Measurements from ENCODE around the gene REG4. TPM values are rescaled to one million over a fixed set of nuclear protein-coding genes. Genes with fewer than 3 reads are reported as not detected.

REG4 gene
- total RNA-seq, 1 experiment from 2014 or later: not detected

DNA sequence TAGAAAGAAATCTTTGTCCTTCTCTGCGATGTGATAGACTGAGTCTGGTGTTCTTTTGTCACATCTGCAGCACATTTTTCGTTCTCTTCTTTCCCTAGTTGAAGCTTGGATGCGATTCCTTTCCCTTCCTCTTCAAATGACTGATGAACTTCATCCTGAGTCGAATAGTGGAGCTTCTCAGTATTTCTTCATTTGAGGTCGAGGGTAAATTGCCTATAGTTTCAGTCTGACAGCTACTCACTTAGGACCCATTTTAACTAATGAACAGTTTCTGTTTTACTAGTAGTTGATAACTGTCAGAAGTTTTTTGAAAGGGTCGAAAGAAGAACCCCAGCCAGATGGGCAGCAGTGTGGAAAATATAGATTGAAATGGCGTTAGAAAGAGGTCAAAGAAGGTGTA, 4.7 kb upstream of the REG4 start:
- TF ChIP-seq, protein P1, sequence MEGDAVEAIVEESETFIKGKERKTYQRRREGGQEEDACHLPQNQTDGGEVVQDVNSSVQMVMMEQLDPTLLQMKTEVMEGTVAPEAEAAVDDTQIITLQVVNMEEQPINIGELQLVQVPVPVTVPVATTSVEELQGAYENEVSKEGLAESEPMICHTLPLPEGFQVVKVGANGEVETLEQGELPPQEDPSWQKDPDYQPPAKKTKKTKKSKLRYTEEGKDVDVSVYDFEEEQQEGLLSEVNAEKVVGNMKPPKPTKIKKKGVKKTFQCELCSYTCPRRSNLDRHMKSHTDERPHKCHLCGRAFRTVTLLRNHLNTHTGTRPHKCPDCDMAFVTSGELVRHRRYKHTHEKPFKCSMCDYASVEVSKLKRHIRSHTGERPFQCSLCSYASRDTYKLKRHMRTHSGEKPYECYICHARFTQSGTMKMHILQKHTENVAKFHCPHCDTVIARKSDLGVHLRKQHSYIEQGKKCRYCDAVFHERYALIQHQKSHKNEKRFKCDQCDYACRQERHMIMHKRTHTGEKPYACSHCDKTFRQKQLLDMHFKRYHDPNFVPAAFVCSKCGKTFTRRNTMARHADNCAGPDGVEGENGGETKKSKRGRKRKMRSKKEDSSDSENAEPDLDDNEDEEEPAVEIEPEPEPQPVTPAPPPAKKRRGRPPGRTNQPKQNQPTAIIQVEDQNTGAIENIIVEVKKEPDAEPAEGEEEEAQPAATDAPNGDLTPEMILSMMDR (IDR thresholded peaks at IDR 0.05; ENCODE audit: unreplicated experiment): no peak
- no peaks in the 10 kb centered on the region for H3K9me3 Mint-ChIP-seq (ENCODE audit: unreplicated experiment)
- no peaks in the 10 kb centered on the region for H3K36me3 Mint-ChIP-seq (ENCODE audit: insufficient read depth, unreplicated experiment)
- DNase-seq (ENCODE audit: unreplicated experiment): no peak
- no peak overlapping the region for H3K27ac Mint-ChIP-seq (ENCODE audit: low read depth, unreplicated experiment)
- CTCF ChIA-PET: interaction anchor here (0.8 kb wide), 1 partner anchor 72 kb away, joined by 4 read pairs; no protein-coding TSS in a partner anchor
- no TSS peak for BruUV-seq (replicated peaks)
- H3K4me3 Mint-ChIP-seq (ENCODE audit: unreplicated experiment): no peak overlapping the region
- intact Hi-C loops (cut with micrococcal nuclease): no loop called here
- no peaks in the 10 kb centered on the region for H3K4me1 Mint-ChIP-seq (ENCODE audit: insufficient read depth, unreplicated experiment)
- POLR2A ChIA-PET: interaction anchor here (0.6 to 1.2 kb wide), 2 partner anchors 8 to 111 kb away, joined by 3 to 4 read pairs; no protein-coding TSS in a partner anchor
- H3K27me3 Mint-ChIP-seq (ENCODE audit: insufficient read depth, unreplicated experiment): peaks cover 12% of the 10 kb centered on the region

- TF ChIP-seq, protein P1 (IDR thresholded peaks at IDR 0.05; ENCODE audit: unreplicated experiment): no peak
- intact Hi-C loops (cut with micrococcal nuclease): no loop called here
- Mint-ChIP-seq H3K27me3 (ENCODE audit: insufficient read depth, unreplicated experiment) (peaks cover 12% of the 10 kb centered on the region), H3K4me1 (ENCODE audit: insufficient read depth, unreplicated experiment) (no peaks in the 10 kb centered on the region), H3K36me3 (ENCODE audit: insufficient read depth, unreplicated experiment) (no peaks in the 10 kb centered on the region), H3K4me3 (ENCODE audit: unreplicated experiment) (no peak overlapping the region), H3K9me3 (ENCODE audit: unreplicated experiment) (no peaks in the 10 kb centered on the region), H3K27ac (ENCODE audit: low read depth, unreplicated experiment) (no peak overlapping the region)
- no TSS peak for BruUV-seq (replicated peaks)
- POLR2A ChIA-PET: interaction anchor here (0.6 to 1.2 kb wide), 2 partner anchors 9 to 112 kb away, joined by 3 to 4 read pairs; no protein-coding TSS in a partner anchor
- no peak for DNase-seq (ENCODE audit: unreplicated experiment)
- CTCF ChIA-PET: interaction anchor here (0.5 to 0.8 kb wide), 3 partner anchors 9 to 72 kb away, joined by 3 to 4 read pairs (median 3); no protein-coding TSS in a partner anchor
Measured at GRCh38 chr1:119815361-119815760, 4.1 kb upstream of the REG4 start.

GRCh38 chr1:119814288-119814687, 3.0 kb upstream of the REG4 start:
- Mint-ChIP-seq H3K27ac (ENCODE audit: low read depth, unreplicated experiment) (no peak overlapping the region), H3K4me1 (ENCODE audit: insufficient read depth, unreplicated experiment) (no peaks in the 10 kb centered on the region), H3K4me3 (ENCODE audit: unreplicated experiment) (no peak overlapping the region), H3K36me3 (ENCODE audit: insufficient read depth, unreplicated experiment) (no peaks in the 10 kb centered on the region), H3K9me3 (ENCODE audit: unreplicated experiment) (no peaks in the 10 kb centered on the region), H3K27me3 (ENCODE audit: insufficient read depth, unreplicated experiment) (peaks cover 12% of the 10 kb centered on the region)
- BruUV-seq (replicated peaks): no TSS peak
- TF ChIP-seq, protein P1 (IDR thresholded peaks at IDR 0.05; ENCODE audit: unreplicated experiment): no peak
- ChIA-PET POLR2A (no interaction called here), CTCF (interaction anchor here (0.8 kb wide), 2 partner anchors 11 to 13 kb away, joined by 3 read pairs; no protein-coding TSS in a partner anchor)
- intact Hi-C loops (cut with micrococcal nuclease): no loop called here
- no peak for DNase-seq (ENCODE audit: unreplicated experiment)

- H3K27me3 Mint-ChIP-seq (ENCODE audit: insufficient read depth, unreplicated experiment): peaks cover 27% of the 10 kb centered on the region
Measured at GRCh38 chr1:119811985-119812557, 811 bp upstream of the REG4 start.

More at GRCh38 chr1:119811985-119812557, 811 bp upstream of the REG4 start:
- DNase-seq (ENCODE audit: unreplicated experiment): no peak
- TF ChIP-seq, protein P1 (IDR thresholded peaks at IDR 0.05; ENCODE audit: unreplicated experiment): no peak
- H3K4me1 Mint-ChIP-seq (ENCODE audit: insufficient read depth, unreplicated experiment): no peaks in the 10 kb centered on the region
- H3K27ac Mint-ChIP-seq (ENCODE audit: low read depth, unreplicated experiment): no peak overlapping the region
- ChIA-PET CTCF (interaction anchor here (0.7 to 1.6 kb wide), 3 partner anchors 33 to 201 kb away, joined by 4 to 5 read pairs (median 4); no protein-coding TSS in a partner anchor), POLR2A (interaction anchor here (0.7 to 1.0 kb wide), 3 partner anchors 17 to 100 kb away, joined by 3 read pairs; partner anchors contain the start of gene PHGDH)
- no peaks in the 10 kb centered on the region for H3K36me3 Mint-ChIP-seq (ENCODE audit: insufficient read depth, unreplicated experiment)
- intact Hi-C loops (cut with micrococcal nuclease): no loop called here
- no peaks in the 10 kb centered on the region for H3K9me3 Mint-ChIP-seq (ENCODE audit: unreplicated experiment)
- no TSS peak for BruUV-seq (replicated peaks)
- H3K4me3 Mint-ChIP-seq (ENCODE audit: unreplicated experiment): no peak overlapping the region
